HG03095 (cell line): ENCODE data around the gene MEGF11.
A peak's percentile ranks its signal among the peaks of the same experiment; 100 is the strongest.
"Not testable (repeated sequence)": the region's sequence is repeated elsewhere in the genome, so short reads cannot be mapped to it uniquely, and the experiment has no call there.

Experiments used
- ATAC-seq: cut with Tn5 transposase; IDR thresholded peaks from one replicate; pipeline ENCODE4 v1.9.1; 2021; ENCODE audit warnings: moderate library complexity; ENCODE audit not compliant: unreplicated experiment

The MEGF11 gene

GRCh38 chr15:65909831-65910230 is 343.7 kb downstream of the MEGF11 start:
- no peak for ATAC-seq

GRCh38 chr15:65908876-65909275 is 344.7 kb downstream of the MEGF11 start:
- ATAC-seq: no peak

GRCh38 chr15:65907661-65908060 is 345.9 kb downstream of the MEGF11 start:
- ATAC-seq: no peak

GRCh38 chr15:65906396-65906795 is 347.2 kb downstream of the MEGF11 start:
- no peak for ATAC-seq

- ATAC-seq: no peak
These were observed 349.2 kb downstream of the MEGF11 start for GRCh38 chr15:65904301-65904700.

GRCh38 chr15:65903296-65904073 is 350.1 kb downstream of the MEGF11 start:
- ATAC-seq: no peak

GRCh38 chr15:65902373-65902772 is 351.2 kb downstream of the MEGF11 start:
- ATAC-seq: peak; percentile 72

GRCh38 chr15:65901836-65902235 is 351.7 kb downstream of the MEGF11 start:
- no peak for ATAC-seq

- ATAC-seq: no peak
These were observed 352.2 kb downstream of the MEGF11 start for GRCh38 chr15:65901336-65901735.

- ATAC-seq: no peak
These were observed 353.1 kb downstream of the MEGF11 start for GRCh38 chr15:65900488-65900887.

GRCh38 chr15:65896236-65896635 is 357.3 kb downstream of the MEGF11 start:
- no peak for ATAC-seq

- no peak for ATAC-seq
These were observed 360.5 kb downstream of the MEGF11 start for GRCh38 chr15:65893060-65893459.

GRCh38 chr15:65888981-65889380 is 364.6 kb downstream of the MEGF11 start:
- ATAC-seq: no peak

GRCh38 chr15:65887565-65887964 is 366.0 kb downstream of the MEGF11 start:
- no peak for ATAC-seq

GRCh38 chr15:65885668-65886218 is 367.8 kb downstream of the MEGF11 start:
- ATAC-seq: no peak

- no peak for ATAC-seq
These were observed 369.0 kb downstream of the MEGF11 start for GRCh38 chr15:65884511-65884910.

- no peak for ATAC-seq
These were observed 370.0 kb downstream of the MEGF11 start for GRCh38 chr15:65883571-65883970.

- no peak for ATAC-seq
These were observed 371.6 kb downstream of the MEGF11 start for GRCh38 chr15:65881766-65882434.

- ATAC-seq: no peak
These were observed 375.8 kb downstream of the MEGF11 start for GRCh38 chr15:65877749-65878148.

GRCh38 chr15:65875458-65875857 is 378.1 kb downstream of the MEGF11 start:
- no peak for ATAC-seq

- no peak for ATAC-seq
These were observed 380.3 kb downstream of the MEGF11 start for GRCh38 chr15:65873256-65873655.

GRCh38 chr15:65872596-65872995 is 381.0 kb downstream of the MEGF11 start:
- not testable (repeated sequence) for ATAC-seq
